Stimulated activated naive B cell treated with anti-CD40 and anti-IgM and Interleukin-4, amounts not matched to agents 10 μg/mL and 1 μg/mL and 100 μg/mL, for 72 hours (primary cell): Measurements from ENCODE around the gene ZNF181.
"Not testable (repeated sequence)": the region's sequence is repeated elsewhere in the genome, so short reads cannot be mapped to it uniquely, and the experiment has no call there.

Experiments used
- ATAC-seq, 2 donors: fragments of 150-1000 bp; cut with Tn5 transposase; replicated peaks; 2 replicates each; pipeline ENCODE4 v1.10.0; 2021; ENCODE audit warnings: moderate library complexity in 1 of 2
- DNase-seq: peaks from one replicate; pipeline ENCODE4 v3.0.0; 2021
- H3K27ac Mint-ChIP-seq: one replicate; pipeline ENCODE4 v1.8.0; 2022; ENCODE audit warnings: mild to moderate bottlenecking, mixed read lengths
- H3K27me3 Mint-ChIP-seq, 2 donors: one replicate each; pipeline ENCODE4 v1.8.0; 2022; ENCODE audit warnings: mixed read lengths in 2 of 2
- H3K36me3 Mint-ChIP-seq, 2 donors: one replicate each; pipeline ENCODE4 v1.8.0; 2022; ENCODE audit warnings: mixed read lengths in 2 of 2, mild to moderate bottlenecking in 1 of 2
- H3K4me1 Mint-ChIP-seq, 2 donors: one replicate each; pipeline ENCODE4 v1.8.0; 2022; ENCODE audit warnings: mixed read lengths in 2 of 2, mild to moderate bottlenecking in 1 of 2
- H3K4me3 Mint-ChIP-seq, 2 donors: one replicate each; pipeline ENCODE4 v1.8.0; 2022; ENCODE audit warnings: mild to moderate bottlenecking in 2 of 2, mixed read lengths in 2 of 2, moderate library complexity in 1 of 2
- H3K9me3 Mint-ChIP-seq, 2 donors: one replicate each; pipeline ENCODE4 v1.8.0; 2022; ENCODE audit warnings: mixed read lengths in 2 of 2, mild to moderate bottlenecking in 1 of 2

ZNF181 gene

DNA sequence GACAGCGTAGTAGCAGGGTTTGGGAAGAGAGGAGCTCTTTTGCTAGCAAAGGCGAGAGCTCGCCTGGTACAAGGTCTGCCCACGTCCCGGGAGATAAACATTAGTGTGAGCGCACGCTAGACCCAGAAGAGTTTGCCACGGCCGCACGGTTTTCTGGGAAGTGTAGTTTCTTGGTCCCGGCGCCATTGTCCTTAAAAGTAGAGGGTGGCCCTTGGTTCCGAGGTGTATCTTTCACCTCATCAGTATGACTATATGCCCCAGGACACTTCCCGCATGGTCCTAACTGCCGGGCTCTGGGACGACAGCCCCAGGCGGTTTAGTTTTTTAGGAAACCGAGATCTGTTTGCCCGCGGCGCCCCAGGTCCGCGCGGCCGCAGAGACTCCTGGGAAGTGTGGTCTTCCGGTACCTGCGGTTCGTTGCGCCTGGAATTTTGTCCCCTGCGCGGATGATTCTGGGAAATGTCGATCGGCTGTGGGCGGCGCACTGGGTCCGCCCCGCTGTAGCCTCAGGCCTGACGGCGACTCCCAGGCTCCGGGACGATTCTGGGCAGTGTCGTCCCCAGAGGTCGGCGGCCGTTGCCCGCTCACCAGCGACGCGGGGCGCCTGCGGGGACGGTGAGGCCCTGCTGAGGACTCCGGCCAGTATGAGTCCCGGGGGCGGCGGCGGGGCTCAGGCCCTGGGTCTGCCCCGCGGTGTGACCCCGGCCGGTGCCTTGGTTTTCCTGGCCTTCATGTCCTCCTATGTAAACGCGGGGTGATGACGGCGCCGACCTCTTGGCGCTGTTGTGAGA, at the start of gene ZNF181:
ZNF181 (plus strand) TSS at position 498 of the 791 bp plus-strand sequence. CDS start 795 bp downstream, outside the sequence.
- peaks cover 0 to 9% of the 10 kb centered on the region in 2 donors for H3K9me3 Mint-ChIP-seq
- DNase-seq (peak; percentile 82), ATAC-seq (peak; percentile 87)
- peak within 1 kb of the TSS; percentile 99 for H3K27ac Mint-ChIP-seq
- peaks cover 10 to 20% of the 10 kb centered on the region in 2 donors for H3K36me3 Mint-ChIP-seq
- peaks cover 10 to 16% of the 10 kb centered on the region in 2 donors for H3K27me3 Mint-ChIP-seq
- H3K4me1 Mint-ChIP-seq, result peaks cover 12 to 23% of the 10 kb centered on the region in 2 donors
- peak within 1 kb of the TSS; percentile 91 to 99 for H3K4me3 Mint-ChIP-seq

DNA sequence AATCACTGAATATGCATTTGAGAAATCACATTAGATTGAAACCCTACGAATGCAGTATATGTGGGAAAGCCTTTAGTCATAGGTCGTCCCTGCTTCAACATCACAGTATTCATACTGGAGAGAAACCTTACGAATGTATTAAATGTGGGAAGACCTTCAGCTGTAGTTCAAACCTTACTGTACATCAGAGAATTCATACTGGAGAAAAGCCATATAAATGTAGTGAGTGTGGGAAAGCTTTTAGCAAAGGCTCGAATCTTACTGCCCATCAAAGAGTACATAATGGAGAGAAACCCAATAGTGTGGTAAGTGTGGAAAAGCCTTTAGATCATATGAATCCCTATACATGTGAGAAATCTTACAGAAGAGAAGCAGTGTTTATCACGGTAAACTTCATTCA, 48.8 kb upstream of the ZNF181 start:
- H3K36me3 Mint-ChIP-seq, result peaks cover 46 to 50% of the 10 kb centered on the region in 2 donors
- H3K27ac Mint-ChIP-seq, H3K4me1 Mint-ChIP-seq, ATAC-seq, DNase-seq, H3K4me3 Mint-ChIP-seq, H3K27me3 Mint-ChIP-seq: not testable (repeated sequence)
- H3K9me3 Mint-ChIP-seq, result peaks cover 21 to 26% of the 10 kb centered on the region in 2 donors

DNA sequence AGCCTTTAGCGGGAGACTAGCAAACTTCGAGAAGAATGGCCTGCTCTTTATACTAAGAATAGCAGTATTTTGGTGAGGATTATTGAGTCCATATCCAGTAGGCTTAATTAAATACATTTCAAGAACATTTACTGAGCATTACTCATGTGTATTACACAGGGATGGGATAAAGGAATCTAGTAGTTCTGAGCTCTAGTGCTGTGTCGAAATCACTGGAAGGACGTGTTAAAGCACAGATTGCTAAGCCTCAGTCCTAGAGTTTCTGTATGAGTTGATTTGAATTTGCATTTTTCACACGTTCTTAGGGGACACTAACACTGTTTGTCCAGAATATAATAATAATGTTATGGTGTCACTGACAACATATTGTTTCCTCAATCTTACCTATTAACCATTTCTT, 47.6 kb upstream of the ZNF181 start:
- H3K9me3 Mint-ChIP-seq, result peaks cover 21 to 26% of the 10 kb centered on the region in 2 donors
- ATAC-seq, result no peak
- H3K4me3 Mint-ChIP-seq, result no peak overlapping the region
- H3K27me3 Mint-ChIP-seq, result peaks cover 7 to 12% of the 10 kb centered on the region in 2 donors
- peaks cover 36 to 40% of the 10 kb centered on the region in 2 donors for H3K36me3 Mint-ChIP-seq
- H3K27ac Mint-ChIP-seq, result no peak overlapping the region
- no peaks in the 10 kb centered on the region for H3K4me1 Mint-ChIP-seq
- DNase-seq, result no peak

DNA sequence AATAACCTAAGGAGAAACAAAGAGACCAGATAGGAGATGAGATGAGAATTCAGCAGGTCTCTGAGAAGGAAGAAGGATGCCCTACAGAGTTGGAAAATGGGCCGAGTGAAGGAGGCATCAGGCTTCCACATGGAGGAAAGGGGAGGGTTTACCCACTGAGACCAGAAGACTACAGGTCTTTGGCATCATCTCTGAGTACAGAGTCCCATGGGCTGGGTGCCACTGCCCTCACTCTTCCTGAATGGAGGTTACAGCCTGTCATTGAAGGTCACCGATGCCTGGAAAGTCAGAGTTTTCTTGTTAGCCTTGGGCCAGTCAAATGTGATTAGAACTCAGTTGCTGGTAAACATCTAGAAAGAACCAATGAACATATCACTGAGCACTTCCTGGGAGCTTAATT, 46.7 kb upstream of the ZNF181 start:
- Mint-ChIP-seq H3K4me3 (no peak overlapping the region), H3K9me3 (peaks cover 21 to 26% of the 10 kb centered on the region in 2 donors), H3K4me1 (no peaks in the 10 kb centered on the region), H3K27ac (no peak overlapping the region), H3K36me3 (peaks cover 31 to 33% of the 10 kb centered on the region in 2 donors), H3K27me3 (peaks cover 16 to 21% of the 10 kb centered on the region in 2 donors)
- ATAC-seq (no peak), DNase-seq (no peak)

DNA sequence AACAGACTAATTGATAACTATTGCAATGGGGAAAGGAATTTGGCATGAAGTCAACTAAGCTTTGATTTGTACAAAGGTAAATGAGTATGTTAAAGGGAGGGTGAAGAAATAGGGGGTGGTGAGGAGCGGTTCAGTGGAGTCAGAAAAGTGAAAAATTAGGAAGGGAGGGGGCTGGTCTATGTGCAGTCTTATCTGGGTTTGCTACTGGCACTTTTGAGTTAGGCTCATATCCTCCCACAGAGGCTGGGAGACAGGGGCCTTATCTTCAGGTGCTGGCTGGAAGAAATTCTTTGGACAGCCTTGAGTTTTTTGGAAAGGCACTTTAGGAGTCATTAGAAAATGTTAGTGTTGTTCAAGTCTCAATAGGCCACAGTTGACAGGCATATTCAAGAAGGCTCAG, 45.5 kb upstream of the ZNF181 start:
- peaks cover 21 to 23% of the 10 kb centered on the region in 2 donors for H3K36me3 Mint-ChIP-seq
- H3K4me1 Mint-ChIP-seq, result no peaks in the 10 kb centered on the region
- no peak overlapping the region for H3K4me3 Mint-ChIP-seq
- H3K27me3 Mint-ChIP-seq, result peaks cover 21 to 32% of the 10 kb centered on the region in 2 donors
- DNase-seq, result no peak
- H3K27ac Mint-ChIP-seq, result no peak overlapping the region
- peaks cover 21% of the 10 kb centered on the region in 2 donors for H3K9me3 Mint-ChIP-seq
- no peak for ATAC-seq

DNA sequence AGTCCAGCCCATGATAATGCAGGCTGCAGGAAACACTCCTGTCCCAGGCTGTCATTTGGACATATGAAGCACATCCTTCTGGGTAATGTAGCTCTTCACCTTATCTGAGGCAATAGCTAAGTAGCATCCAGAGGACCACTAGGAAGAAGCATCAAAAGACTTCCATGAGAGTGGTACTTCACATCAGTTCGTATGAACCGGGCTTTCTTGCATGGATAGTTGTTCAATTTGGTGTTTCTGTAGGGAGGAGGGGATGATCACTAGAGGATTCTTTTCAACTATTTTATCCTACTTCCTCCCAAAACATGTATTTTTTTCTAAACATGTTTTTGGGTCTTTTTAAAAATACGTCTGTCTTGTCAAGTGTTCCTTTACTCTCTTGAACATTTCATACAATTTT, 43.7 kb upstream of the ZNF181 start:
- H3K4me1 Mint-ChIP-seq, result no peaks in the 10 kb centered on the region
- DNase-seq (no peak), ATAC-seq (no peak)
- peaks cover 15 to 17% of the 10 kb centered on the region in 2 donors for H3K9me3 Mint-ChIP-seq
- no peak overlapping the region for H3K27ac Mint-ChIP-seq
- no peak overlapping the region for H3K4me3 Mint-ChIP-seq
- H3K36me3 Mint-ChIP-seq, result peaks cover 7 to 10% of the 10 kb centered on the region in 2 donors
- H3K27me3 Mint-ChIP-seq, result peaks cover 32 to 48% of the 10 kb centered on the region in 2 donors

DNA sequence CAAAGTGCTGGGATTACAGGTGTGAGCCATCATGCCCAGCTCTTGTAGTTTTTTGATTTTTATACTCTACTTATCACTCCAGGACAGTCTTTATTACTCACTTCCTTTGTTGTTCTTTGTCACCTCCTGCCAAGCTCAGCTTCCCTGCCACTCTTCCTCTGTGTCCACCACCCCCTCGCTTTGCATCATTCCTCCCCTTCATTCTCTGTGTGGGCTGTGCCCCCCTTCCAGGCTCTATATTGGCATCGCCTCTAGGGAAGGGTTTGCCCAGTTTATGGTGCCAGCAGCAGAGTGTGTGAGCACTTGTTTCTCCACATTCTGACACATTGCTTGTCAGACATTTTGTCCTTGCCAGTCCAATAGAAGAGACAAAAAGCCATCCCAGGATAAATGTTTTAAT, 41.5 kb upstream of the ZNF181 start:
- H3K27ac Mint-ChIP-seq, result no peak overlapping the region
- H3K27me3 Mint-ChIP-seq, result peaks cover 32 to 53% of the 10 kb centered on the region in 2 donors
- DNase-seq (no peak), ATAC-seq (no peak)
- H3K4me3 Mint-ChIP-seq, result no peak overlapping the region
- H3K36me3 Mint-ChIP-seq, result peaks cover 0 to 2% of the 10 kb centered on the region in 2 donors
- H3K9me3 Mint-ChIP-seq, result peaks cover 2 to 6% of the 10 kb centered on the region in 2 donors
- H3K4me1 Mint-ChIP-seq, result no peaks in the 10 kb centered on the region

DNA sequence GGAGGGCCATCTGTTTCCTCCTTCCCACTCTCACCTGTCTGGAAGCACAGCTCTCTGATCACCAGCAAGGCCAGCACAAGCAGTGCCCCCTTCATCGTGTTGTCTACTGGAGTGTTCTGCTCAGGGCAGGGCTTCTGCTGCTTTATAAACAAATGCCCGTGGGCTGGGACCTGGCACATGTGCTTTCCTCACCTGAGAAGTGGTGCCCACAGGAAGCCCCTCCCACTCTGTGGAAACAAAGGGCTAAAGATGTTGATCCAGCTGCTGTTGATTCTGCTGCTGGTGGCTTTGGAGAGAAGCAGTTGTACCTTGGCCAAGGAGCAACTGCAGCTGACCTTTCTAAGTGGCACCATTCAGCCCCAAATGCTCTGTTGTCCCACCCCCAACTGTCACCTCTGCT, 26.4 kb upstream of the ZNF181 start:
- H3K4me3 Mint-ChIP-seq, result no peak overlapping the region
- no peak overlapping the region for H3K27ac Mint-ChIP-seq
- ATAC-seq, result no peak
- H3K36me3 Mint-ChIP-seq, result peaks cover 0 to 5% of the 10 kb centered on the region in 2 donors
- peaks cover 0 to 2% of the 10 kb centered on the region in 2 donors for H3K4me1 Mint-ChIP-seq
- DNase-seq, result no peak
- H3K27me3 Mint-ChIP-seq, result peaks cover 39 to 74% of the 10 kb centered on the region in 2 donors
- H3K9me3 Mint-ChIP-seq, result peaks cover 5 to 7% of the 10 kb centered on the region in 2 donors

DNA sequence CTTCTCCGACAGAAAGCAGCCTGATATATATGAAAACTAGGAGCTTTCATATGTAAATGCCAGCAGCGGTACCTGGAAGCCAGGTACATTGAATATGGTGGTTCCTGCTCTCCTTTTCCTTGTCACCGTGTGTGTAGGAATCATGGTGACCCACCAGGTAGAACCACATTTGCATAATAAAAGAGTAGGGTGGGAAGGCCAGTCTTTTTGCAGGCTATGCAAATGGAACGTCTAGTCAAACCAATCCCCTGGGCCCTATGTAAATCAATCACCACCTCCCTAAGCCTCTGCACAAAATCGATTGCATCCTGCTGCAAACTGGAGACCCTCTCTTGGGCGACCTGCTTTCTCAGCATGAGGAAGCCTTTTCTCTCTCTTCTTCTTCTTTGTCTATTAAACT, 22.2 kb upstream of the ZNF181 start:
- peaks cover 13 to 14% of the 10 kb centered on the region in 2 donors for H3K9me3 Mint-ChIP-seq
- peaks cover 34 to 63% of the 10 kb centered on the region in 2 donors for H3K27me3 Mint-ChIP-seq
- no peak for DNase-seq
- peaks cover 6 to 9% of the 10 kb centered on the region in 2 donors for H3K36me3 Mint-ChIP-seq
- no peak overlapping the region for H3K27ac Mint-ChIP-seq
- no peak for ATAC-seq
- peaks cover 0 to 4% of the 10 kb centered on the region in 2 donors for H3K4me1 Mint-ChIP-seq
- H3K4me3 Mint-ChIP-seq, result no peak overlapping the region

DNA sequence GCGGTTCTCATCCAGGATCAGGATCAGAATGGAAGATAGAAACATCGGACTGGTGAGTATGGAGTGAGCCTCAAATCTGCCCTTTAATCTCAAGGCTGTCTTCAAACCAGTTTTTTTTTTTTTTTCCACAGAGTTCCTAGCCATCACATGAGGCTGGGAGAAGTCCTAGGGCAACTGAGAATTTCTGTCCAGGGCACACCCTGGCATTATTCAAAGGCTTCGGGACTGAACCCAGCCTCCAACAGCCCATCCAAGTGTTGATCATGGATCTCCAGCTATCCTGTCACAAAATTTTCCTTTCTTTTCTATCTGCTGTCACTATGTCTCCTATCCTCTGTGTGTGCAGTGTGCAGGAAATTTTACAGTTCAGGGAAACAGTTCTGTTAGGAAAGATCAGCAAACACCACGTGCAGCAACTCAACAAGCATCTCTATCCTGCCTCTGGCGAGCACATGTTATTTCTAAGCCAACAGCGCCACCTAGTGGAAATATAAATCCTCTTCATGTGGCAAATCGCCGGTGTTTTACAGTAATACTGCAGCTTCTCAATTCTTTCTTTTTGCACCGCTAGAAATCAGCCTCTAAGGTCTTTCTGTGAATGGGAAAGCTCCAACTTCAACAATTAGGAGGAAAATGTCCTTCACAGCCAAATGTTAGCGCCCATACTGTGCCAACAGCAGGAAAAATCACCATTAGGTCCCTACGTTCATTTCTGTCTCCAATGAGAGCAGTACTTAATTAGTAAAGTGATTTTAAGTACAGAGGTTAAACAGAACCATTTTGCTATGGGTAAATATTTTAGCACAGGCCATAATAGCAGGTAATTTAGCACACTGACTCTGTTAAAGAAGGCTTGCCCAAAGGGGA, 21.4 kb upstream of the ZNF181 start:
- peak; percentile 77 to 80 for ATAC-seq
- Mint-ChIP-seq H3K36me3 (peaks cover 6 to 9% of the 10 kb centered on the region in 2 donors), H3K27ac (no peak overlapping the region), H3K9me3 (peaks cover 13 to 14% of the 10 kb centered on the region in 2 donors), H3K27me3 (peaks cover 34 to 64% of the 10 kb centered on the region in 2 donors), H3K4me3 (no peak overlapping the region), H3K4me1 (peaks cover 0 to 4% of the 10 kb centered on the region in 2 donors)
- DNase-seq, result peak; percentile 46

DNA sequence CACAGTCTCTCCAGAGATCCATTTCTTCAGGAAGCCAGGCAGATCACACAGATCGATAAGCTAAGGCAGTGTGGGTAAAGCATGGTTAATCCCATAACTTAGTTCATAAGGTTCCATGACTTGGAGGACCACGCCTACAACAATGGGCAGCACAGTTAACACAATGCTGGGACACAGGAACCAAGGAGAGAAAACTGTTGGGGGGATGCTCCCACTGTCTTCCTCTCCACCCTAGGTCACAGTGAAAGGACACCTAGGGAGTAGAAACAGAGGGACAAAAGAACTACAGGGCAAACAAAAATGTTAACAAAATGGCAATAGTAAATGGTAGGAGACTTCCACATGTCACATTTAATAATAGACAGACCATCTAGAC, 20.8 kb upstream of the ZNF181 start:
- Mint-ChIP-seq H3K36me3 (peaks cover 6 to 9% of the 10 kb centered on the region in 2 donors), H3K4me3 (no peak overlapping the region), H3K27ac (no peak overlapping the region), H3K27me3 (peaks cover 34 to 64% of the 10 kb centered on the region in 2 donors), H3K9me3 (peaks cover 13 to 14% of the 10 kb centered on the region in 2 donors), H3K4me1 (peaks cover 0 to 4% of the 10 kb centered on the region in 2 donors)
- DNase-seq (no peak), ATAC-seq (no peak)

DNA sequence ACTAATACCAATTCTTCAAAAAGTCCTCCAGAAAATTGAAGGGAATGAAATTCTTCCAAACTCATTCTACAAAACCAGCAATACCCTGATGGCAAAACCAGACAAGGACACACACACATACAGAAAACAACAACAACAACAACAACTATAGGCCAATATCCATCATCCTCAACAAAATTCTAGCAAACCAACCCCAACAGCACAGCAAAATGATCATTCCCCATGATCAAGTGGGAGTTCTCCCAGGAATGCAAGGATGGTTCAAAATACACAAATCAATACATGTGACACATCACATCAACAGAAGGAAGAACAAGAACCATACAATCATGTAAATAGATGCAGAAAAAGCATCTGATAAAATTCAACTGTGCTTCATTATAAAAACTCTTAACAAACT, 18.7 kb upstream of the ZNF181 start:
- H3K27me3 Mint-ChIP-seq, result peaks cover 28 to 50% of the 10 kb centered on the region in 2 donors
- H3K36me3 Mint-ChIP-seq, result peaks cover 6 to 9% of the 10 kb centered on the region in 2 donors
- no peak overlapping the region for H3K4me3 Mint-ChIP-seq
- H3K4me1 Mint-ChIP-seq, result peaks cover 0 to 4% of the 10 kb centered on the region in 2 donors
- ATAC-seq, result no peak
- no peak overlapping the region for H3K27ac Mint-ChIP-seq
- DNase-seq, result no peak
- H3K9me3 Mint-ChIP-seq, result peaks cover 13 to 14% of the 10 kb centered on the region in 2 donors

DNA sequence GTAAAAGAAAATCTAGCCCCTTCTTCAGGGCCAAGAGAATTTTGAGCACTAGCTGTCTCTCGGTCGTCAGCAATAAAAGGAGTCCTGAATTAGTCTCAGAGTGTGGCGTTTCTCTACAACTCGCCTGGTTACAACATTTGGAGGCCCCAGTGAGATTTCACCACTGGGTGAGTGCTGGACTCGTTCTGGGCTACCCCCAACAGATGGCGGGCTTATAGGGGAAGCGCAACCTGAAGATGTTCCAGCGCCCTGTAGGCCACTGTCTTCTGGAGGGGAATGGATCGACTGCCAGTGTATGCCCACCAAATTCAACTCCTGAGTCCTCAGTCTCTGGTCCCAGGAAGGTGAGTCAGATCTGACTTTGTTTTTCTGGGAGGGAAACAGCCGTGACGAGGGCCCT, 11.7 kb upstream of the ZNF181 start:
- ATAC-seq (no peak), DNase-seq (no peak)
- Mint-ChIP-seq H3K4me1 (no peaks in the 10 kb centered on the region), H3K27me3 (peaks cover 33 to 52% of the 10 kb centered on the region in 2 donors), H3K9me3 (no peaks in the 10 kb centered on the region), H3K36me3 (no peaks in the 10 kb centered on the region), H3K4me3 (no peak overlapping the region), H3K27ac (no peak overlapping the region)

DNA sequence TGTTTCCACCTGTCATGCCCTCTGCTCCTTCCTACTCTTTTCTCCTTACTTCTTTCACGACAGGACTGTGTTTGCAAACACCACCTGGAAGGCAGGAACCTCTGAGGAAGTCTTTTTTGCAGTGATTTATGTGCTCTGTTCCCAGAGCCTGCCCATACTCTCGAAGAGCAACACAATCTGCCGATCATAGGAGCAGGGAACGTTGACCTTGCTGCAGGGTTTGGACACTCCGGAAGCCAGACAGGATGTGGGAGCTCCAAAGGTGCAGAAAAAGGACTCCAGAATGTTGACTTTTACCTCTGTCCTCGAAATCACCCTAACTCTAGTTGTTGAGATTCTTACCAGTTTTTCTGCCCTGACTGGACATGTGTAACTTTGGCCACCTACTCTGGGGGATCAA, 8.6 kb upstream of the ZNF181 start:
- H3K27ac Mint-ChIP-seq, result no peak overlapping the region
- DNase-seq, result no peak
- no peaks in the 10 kb centered on the region for H3K4me1 Mint-ChIP-seq
- no peak overlapping the region for H3K4me3 Mint-ChIP-seq
- no peak for ATAC-seq
- no peaks in the 10 kb centered on the region for H3K36me3 Mint-ChIP-seq
- H3K27me3 Mint-ChIP-seq, result peaks cover 47 to 62% of the 10 kb centered on the region in 2 donors
- H3K9me3 Mint-ChIP-seq, result no peaks in the 10 kb centered on the region
